T-cell (primary cell): ENCODE data around the gene IQGAP3. TPM values are rescaled to one million over a fixed set of nuclear protein-coding genes. Genes with fewer than 3 reads are reported as not detected.

ENCODE experiments used
- ATAC-seq, 4 experiments: fragments of 200-7000 bp in 3 of 4; fragments of 150-1000 bp in 1 of 4; cut with Tn5 transposase; replicated peaks in 1 of 4; 1 replicate in 3 of 4; 2 replicates in 1 of 4; pipeline ENCODE4 v1.10.0; 2021; ENCODE audit warnings: moderate library complexity in 3 of 4, mild to moderate bottlenecking in 2 of 4, moderate number of reproducible peaks in 1 of 4
- CTCF ChIA-PET, 2 donors: fragments of 300-600 bp; sonication (Branson Sonifier 250); formaldehyde crosslinking; loops; one replicate each; lab custom pipeline; 2022; ENCODE audit warnings: antibody characterized with exemption in 2 of 2; lab: Charles Lee
- POLR2A ChIA-PET, 2 donors: fragments of 300-600 bp; sonication (Branson Sonifier 250); formaldehyde crosslinking; loops; one replicate each; lab custom pipeline; 2022; ENCODE audit warnings: antibody characterized with exemption in 2 of 2; lab: Charles Lee
- DNase-seq, 35 experiments: peaks; one replicate each; pipeline versions ENCODE4 v3.0.0 to v3.0.0-alpha.2; 2013 to 2023
- H3K27ac ChIP-seq: one replicate; pipeline ENCODE4 v1.5.1; 2013; ENCODE audit warnings: low read length
- H3K27me3 ChIP-seq, 2 experiments: replicated peaks in 1 of 2; 1 replicate in 1 of 2; 2 replicates in 1 of 2; pipeline versions ENCODE4 v1.6.1 to v1.7.0; 2013; ENCODE audit warnings: low read length in 1 of 2, mixed read lengths in 1 of 2; ENCODE audit not compliant: control insufficient read depth in 2 of 2, insufficient read depth in 2 of 2; ENCODE audit errors: extremely low read depth in 1 of 2
- H3K36me3 ChIP-seq, 2 donors: 1 replicate in 1 of 2; 2 replicates in 1 of 2; pipeline versions ENCODE4 v1.6.1 to v1.7.0; 2013; ENCODE audit warnings: low read length in 1 of 2; ENCODE audit not compliant: control insufficient read depth in 2 of 2, insufficient read depth in 1 of 2; ENCODE audit errors: extremely low read depth in 1 of 2
- H3K4me1 ChIP-seq, 2 experiments: 1 replicate in 1 of 2; 2 replicates in 1 of 2; pipeline versions ENCODE4 v1.6.1 to v1.7.0; 2013; ENCODE audit warnings: low read length in 2 of 2, mixed read lengths in 1 of 2; ENCODE audit not compliant: insufficient read depth in 2 of 2, control insufficient read depth in 1 of 2; ENCODE audit errors: extremely low read depth in 1 of 2
- H3K4me3 ChIP-seq, 2 donors: 1 replicate in 1 of 2; 2 replicates in 1 of 2; pipeline versions ENCODE4 v1.5.1 to v1.7.0; 2013; ENCODE audit warnings: mild to moderate bottlenecking in 2 of 2, low read length in 1 of 2, moderate library complexity in 1 of 2; ENCODE audit not compliant: control insufficient read depth in 1 of 2; ENCODE audit errors: extremely low read depth in 1 of 2
- H3K9me3 ChIP-seq: 2 replicates; pipeline ENCODE4 v1.7.0; 2013
- H3K27ac Mint-ChIP-seq, 2 donors: one replicate each; pipeline ENCODE4 v1.8.0; 2020 to 2021; ENCODE audit warnings: mild to moderate bottlenecking in 2 of 2, mixed read lengths in 2 of 2
- H3K27me3 Mint-ChIP-seq, 2 donors: one replicate each; pipeline ENCODE4 v1.8.0; 2021 to 2022; ENCODE audit warnings: mixed read lengths in 2 of 2
- H3K36me3 Mint-ChIP-seq: one replicate; pipeline ENCODE4 v1.8.0; 2021; ENCODE audit warnings: mixed read lengths
- H3K4me1 Mint-ChIP-seq, 3 donors: one replicate each; pipeline ENCODE4 v1.8.0; 2020 to 2022; ENCODE audit warnings: mixed read lengths in 3 of 3, mild to moderate bottlenecking in 1 of 3
- H3K4me3 Mint-ChIP-seq, 3 donors: one replicate each; pipeline ENCODE4 v1.8.0; 2020 to 2022; ENCODE audit warnings: mild to moderate bottlenecking in 3 of 3, mixed read lengths in 3 of 3, moderate library complexity in 3 of 3
- H3K9me3 Mint-ChIP-seq, 3 donors: one replicate each; pipeline ENCODE4 v1.8.0; 2020 to 2022; ENCODE audit warnings: mixed read lengths in 3 of 3
- WGBS: methylation state at CpG from one replicate; pipeline ENCODE4 v1.1.5; 2013; ENCODE audit warnings: missing lambda C conversion rate; ENCODE audit not compliant: insufficient coverage; 5-methylcytosine and 5-hydroxymethylcytosine counted together
- total RNA-seq, 35 experiments: library from RNA in 6 of 35; stranded (reverse) in 6 of 35; fragments of 120-200 nt in 1 of 35; gene quantifications; one replicate each; pipeline versions ENCODE4 v1.2.1 to v1.2.4 and lab custom pipeline; 2013 to 2026

The IQGAP3 gene
- total RNA-seq, 5 donors from 2014 or later (not counting 1 experiment from before 2014, with no cell fraction given): 0.13 to 0.19 (median 0.18) TPM; not detected in 1

DNA sequence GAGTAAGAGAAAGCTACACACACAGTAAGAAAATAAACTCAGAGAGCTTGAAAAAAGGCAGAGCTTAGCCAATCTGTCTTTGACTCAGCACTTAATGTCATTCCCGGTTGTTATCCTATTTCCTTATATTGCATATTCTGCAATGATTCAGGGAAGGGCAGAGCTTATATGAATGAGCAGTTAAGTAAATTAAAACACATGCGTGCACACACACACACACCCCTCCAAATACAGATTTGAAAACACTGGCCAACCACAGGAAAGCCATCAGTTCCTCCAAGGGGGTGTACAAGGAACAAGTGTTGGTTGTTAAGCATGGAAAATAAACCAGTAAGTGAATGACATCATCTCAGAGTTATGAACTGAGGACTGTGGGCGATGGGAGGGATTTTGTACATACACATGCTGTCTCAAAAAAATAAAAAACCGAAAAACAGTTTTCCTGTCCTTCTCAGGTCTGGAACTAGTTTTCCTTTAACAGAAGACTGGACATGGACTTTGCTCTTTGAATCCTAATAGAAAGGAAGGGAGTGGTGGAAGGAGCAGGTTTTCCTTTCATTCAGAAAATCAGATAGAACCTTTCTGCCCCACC is 1.0 kb downstream of the IQGAP3 start:
- DNase-seq: no peak
- H3K27me3 ChIP-seq: peaks cover 0 to 29% of the 10 kb centered on the region in 2 experiments
- no peaks in the 10 kb centered on the region for H3K9me3 ChIP-seq
- no peak for ATAC-seq
- H3K27ac ChIP-seq: no peak overlapping the region
- Mint-ChIP-seq H3K27ac (no peak overlapping the region), H3K4me1 (peaks cover 13 to 20% (median 16%) of the 10 kb centered on the region in 3 donors), H3K9me3 (no peaks in the 10 kb centered on the region), H3K4me3 (peak overlapping the region in 2 of 3 donors; percentile 44 to 91), H3K36me3 (no peaks in the 10 kb centered on the region), H3K27me3 (peaks cover 34 to 38% of the 10 kb centered on the region in 2 donors)
- peaks cover 4 to 11% of the 10 kb centered on the region in 2 experiments for H3K4me1 ChIP-seq
- no CpG with 5 or more reads among the region's 4 CpGs for WGBS
- ChIA-PET POLR2A (interaction anchor here (0.6 kb wide), 2 partner anchors 81 to 102 kb away, joined by 3 to 4 read pairs; no protein-coding TSS in a partner anchor), CTCF (interaction anchor here (0.6 to 0.8 kb wide), 2 partner anchors 81 to 186 kb away, joined by 3 to 7 read pairs; no protein-coding TSS in a partner anchor)
- H3K36me3 ChIP-seq: no peaks in the 10 kb centered on the region
- no peak overlapping the region for H3K4me3 ChIP-seq

DNA sequence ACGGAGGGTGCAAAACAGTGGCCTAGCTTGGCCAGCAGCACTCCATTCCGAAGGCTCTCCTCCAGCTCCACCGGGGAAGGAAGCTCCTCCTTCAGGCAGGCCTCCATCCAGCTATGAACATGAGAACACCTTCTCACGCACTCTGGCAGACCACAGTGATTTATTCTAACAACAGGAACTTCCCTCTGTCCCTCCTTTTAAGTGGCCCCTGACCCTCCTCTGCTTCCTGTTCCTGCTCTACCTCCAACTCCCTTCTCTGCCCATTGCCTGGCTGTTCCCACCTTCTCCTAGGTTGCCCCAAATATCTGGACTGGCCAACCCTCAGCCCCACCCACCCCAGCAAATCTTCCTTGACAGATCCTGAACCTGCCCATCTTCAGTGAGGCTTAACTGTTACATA is 5.9 kb downstream of the IQGAP3 start:
- H3K27me3 Mint-ChIP-seq: peaks cover 6 to 11% of the 10 kb centered on the region in 2 donors
- POLR2A ChIA-PET: interaction anchor here in 1 of 2 donors (0.6 kb wide), 1 partner anchor 34 kb away, joined by 3 read pairs; no protein-coding TSS in a partner anchor

GRCh38 chr1:156565519-156565918 is 6.8 kb downstream of the IQGAP3 start:
- Mint-ChIP-seq H3K27me3 (peaks cover 0 to 5% of the 10 kb centered on the region in 2 donors), H3K9me3 (no peaks in the 10 kb centered on the region), H3K36me3 (no peaks in the 10 kb centered on the region), H3K27ac (no peak overlapping the region), H3K4me3 (no peak overlapping the region), H3K4me1 (no peaks in the 10 kb centered on the region)
- CTCF ChIA-PET: no interaction called here
- H3K9me3 ChIP-seq: no peaks in the 10 kb centered on the region
- H3K27me3 ChIP-seq: peaks cover 0 to 5% of the 10 kb centered on the region in 2 experiments
- POLR2A ChIA-PET: interaction anchor here in 1 of 2 donors (0.6 kb wide), 1 partner anchor 245 kb away, joined by 3 read pairs; no protein-coding TSS in a partner anchor
- H3K4me3 ChIP-seq: no peak overlapping the region
- no peak overlapping the region for H3K27ac ChIP-seq
- H3K4me1 ChIP-seq: no peaks in the 10 kb centered on the region
- ATAC-seq (no peak), DNase-seq (no peak)
- H3K36me3 ChIP-seq: peaks cover 0 to 5% of the 10 kb centered on the region in 2 donors
- no CpG with 5 or more reads among the region's 2 CpGs for WGBS

More for the DNA sequence above, 5.9 kb downstream of the IQGAP3 start:
- Histone ChIP-seq H3K4me1 (no peaks in the 10 kb centered on the region), H3K27me3 (peaks cover 0 to 6% of the 10 kb centered on the region in 2 experiments), H3K27ac (no peak overlapping the region), H3K9me3 (no peaks in the 10 kb centered on the region), H3K36me3 (peaks cover 0 to 4% of the 10 kb centered on the region in 2 donors), H3K4me3 (no peak overlapping the region)
- Mint-ChIP-seq H3K9me3 (no peaks in the 10 kb centered on the region), H3K4me3 (no peak overlapping the region), H3K36me3 (no peaks in the 10 kb centered on the region), H3K4me1 (peaks cover 0 to 5% (median 0%) of the 10 kb centered on the region in 3 donors), H3K27ac (no peak overlapping the region)
- no peak for DNase-seq
- CTCF ChIA-PET: interaction anchor here in 1 of 2 donors (0.7 kb wide), 1 partner anchor 120 kb away, joined by 4 read pairs; no protein-coding TSS in a partner anchor
- WGBS: 90% methylated on average over 4 of the region's 4 CpGs
- ATAC-seq: no peak

DNA sequence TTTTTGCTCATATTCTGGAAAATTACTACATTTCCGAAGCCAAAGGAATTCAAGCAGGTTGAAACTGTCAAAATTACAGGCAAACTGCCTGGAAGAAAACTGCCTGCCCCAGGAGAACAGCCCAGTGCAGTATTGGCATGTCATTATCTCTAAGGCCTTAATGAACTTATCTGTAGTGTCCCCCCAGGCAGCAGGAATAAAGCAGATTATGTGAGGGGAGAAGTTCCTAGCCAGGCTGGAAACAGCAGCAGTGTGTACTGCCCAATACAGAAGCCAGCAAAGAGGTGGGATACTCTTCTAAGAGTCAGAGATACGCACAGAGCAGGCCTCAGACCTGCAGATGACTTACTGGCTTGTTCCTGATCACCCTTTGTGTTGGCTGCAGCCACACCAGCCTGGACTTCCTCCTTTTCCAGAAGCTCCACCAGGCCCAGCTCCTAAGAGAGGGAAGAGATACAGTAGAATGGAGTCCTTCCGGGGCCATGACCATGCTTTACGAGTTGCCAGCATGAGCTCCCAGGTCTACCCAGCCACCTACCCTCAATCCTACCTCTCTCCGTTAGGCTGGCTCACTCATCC is 11.7 kb downstream of the IQGAP3 start:
- no peaks in the 10 kb centered on the region for H3K27me3 Mint-ChIP-seq
- H3K27me3 ChIP-seq: peaks cover 0 to 2% of the 10 kb centered on the region in 2 experiments
- H3K9me3 ChIP-seq: no peaks in the 10 kb centered on the region
- no peaks in the 10 kb centered on the region for H3K9me3 Mint-ChIP-seq
- ChIA-PET POLR2A (no interaction called here), CTCF (no interaction called here)
- 50% methylated on average over 1 of the region's 5 CpGs for WGBS
- H3K4me3 Mint-ChIP-seq: no peak overlapping the region
- H3K4me3 ChIP-seq: no peak overlapping the region
- H3K36me3 Mint-ChIP-seq: no peaks in the 10 kb centered on the region
- H3K27ac Mint-ChIP-seq: no peak overlapping the region
- peaks cover 0 to 5% of the 10 kb centered on the region in 2 donors for H3K36me3 ChIP-seq
- H3K4me1 ChIP-seq: no peaks in the 10 kb centered on the region
- no peaks in the 10 kb centered on the region for H3K4me1 Mint-ChIP-seq
- DNase-seq (no peak), ATAC-seq (no peak)
- no peak overlapping the region for H3K27ac ChIP-seq

DNA sequence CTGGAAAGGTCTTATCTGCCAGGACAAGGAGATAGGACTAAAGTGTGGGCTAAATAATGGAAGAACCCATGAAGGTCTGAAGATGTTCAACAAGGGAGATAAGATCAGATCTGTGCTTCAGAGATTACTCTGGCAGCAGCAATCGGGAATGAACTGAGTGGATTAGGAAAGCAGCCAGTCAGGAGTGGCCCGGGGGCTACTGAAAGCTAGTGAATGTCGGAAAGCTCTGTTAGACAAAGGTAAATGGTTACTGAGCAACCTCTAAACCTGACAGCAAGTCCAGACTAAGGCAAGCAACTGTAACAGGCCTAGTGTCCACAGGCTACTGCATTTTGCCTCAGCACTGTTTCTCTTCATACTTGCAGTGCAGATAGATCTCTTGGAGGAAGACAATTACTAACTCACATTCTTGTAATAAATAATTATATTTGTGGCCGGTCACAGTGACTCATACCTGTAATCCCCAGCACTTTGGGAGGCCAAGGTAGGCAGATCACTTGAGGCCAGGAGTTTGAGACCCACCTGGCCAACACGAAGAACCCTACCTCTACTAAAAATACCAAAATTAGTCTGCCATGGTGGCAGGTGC is 12.5 kb downstream of the IQGAP3 start:
- Histone ChIP-seq H3K36me3 (peaks cover 0 to 5% of the 10 kb centered on the region in 2 donors), H3K4me1 (no peaks in the 10 kb centered on the region), H3K4me3 (no peak overlapping the region), H3K27me3 (peaks cover 0 to 2% of the 10 kb centered on the region in 2 experiments), H3K9me3 (no peaks in the 10 kb centered on the region), H3K27ac (no peak overlapping the region)
- Mint-ChIP-seq H3K4me3 (no peak overlapping the region), H3K27ac (no peak overlapping the region), H3K4me1 (no peaks in the 10 kb centered on the region), H3K9me3 (no peaks in the 10 kb centered on the region), H3K36me3 (no peaks in the 10 kb centered on the region), H3K27me3 (no peaks in the 10 kb centered on the region)
- 83% methylated on average over 4 of the region's 5 CpGs for WGBS
- ChIA-PET CTCF (no interaction called here), POLR2A (no interaction called here)
- DNase-seq (no peak), ATAC-seq (no peak)

DNA sequence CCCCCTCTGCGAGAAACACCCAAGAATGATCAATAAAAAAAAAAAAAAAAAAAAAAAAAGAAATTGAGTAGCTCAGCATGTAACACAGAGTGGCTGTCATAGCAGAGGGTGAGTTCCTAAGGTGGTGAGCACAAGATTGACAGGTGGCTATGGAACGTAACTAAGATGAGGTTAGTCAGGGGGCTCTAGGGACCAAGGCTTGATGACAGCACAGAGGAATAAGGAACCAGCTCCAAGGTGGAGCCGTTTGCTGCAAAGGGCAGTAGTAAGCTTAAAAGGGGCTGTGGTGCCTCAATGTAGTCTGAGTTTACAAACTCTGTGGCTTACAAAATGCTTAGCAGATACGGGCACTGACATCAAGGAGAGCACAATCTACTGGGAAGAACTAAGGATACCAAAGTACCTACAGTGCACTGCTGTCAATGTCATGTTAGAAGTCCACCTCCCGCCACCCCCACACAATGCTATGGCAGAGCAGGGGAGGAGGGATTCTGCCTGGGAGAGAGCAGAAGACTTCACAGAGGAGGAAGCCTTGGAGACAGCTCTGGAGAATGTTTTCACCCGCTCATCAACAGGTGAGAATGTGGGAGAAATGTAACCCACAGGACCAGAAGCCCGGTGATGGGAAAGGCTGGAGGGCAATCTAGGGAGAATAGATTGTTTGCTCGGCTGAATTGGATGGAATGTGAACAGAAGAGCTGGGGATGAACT is 13.1 kb downstream of the IQGAP3 start:
- H3K9me3 Mint-ChIP-seq: no peaks in the 10 kb centered on the region
- Histone ChIP-seq H3K27ac (no peak overlapping the region), H3K4me3 (no peak overlapping the region), H3K4me1 (no peaks in the 10 kb centered on the region), H3K36me3 (peaks cover 0 to 5% of the 10 kb centered on the region in 2 donors), H3K9me3 (no peaks in the 10 kb centered on the region), H3K27me3 (peaks cover 0 to 2% of the 10 kb centered on the region in 2 experiments)
- H3K4me3 Mint-ChIP-seq: no peak overlapping the region
- POLR2A ChIA-PET: no interaction called here
- no peak overlapping the region for H3K27ac Mint-ChIP-seq
- DNase-seq (no peak), ATAC-seq (no peak)
- no peaks in the 10 kb centered on the region for H3K4me1 Mint-ChIP-seq
- no peaks in the 10 kb centered on the region for H3K27me3 Mint-ChIP-seq
- CTCF ChIA-PET: no interaction called here
- no peaks in the 10 kb centered on the region for H3K36me3 Mint-ChIP-seq
- 81% methylated on average over 5 of the region's 8 CpGs for WGBS
